Kidney (tissue), 14 donors: Measurements from ENCODE around the gene NCCRP1. TPM values are rescaled to one million over a fixed set of nuclear protein-coding genes. Genes with fewer than 3 reads are reported as not detected.

Experiments
- DNase-seq, 5 donors: peaks; one replicate each; pipeline ENCODE4 v3.0.0-alpha.2; 2013 to 2020
- FAIRE-seq: peaks from 2 replicates; lab custom pipeline; 2012; peaks lifted over from hg19 to GRCh38; lab: Jason Lieb, UNC
- H3K27ac ChIP-seq, 2 donors: one replicate each; pipeline ENCODE4 v1.7.0; 2013; ENCODE audit warnings: low read depth in 2 of 2, low read length in 2 of 2, inconsistent platforms in 1 of 2
- H3K27me3 ChIP-seq: one replicate; pipeline ENCODE4 v1.7.1; 2013; ENCODE audit warnings: low read length, inconsistent platforms; ENCODE audit not compliant: control insufficient read depth, insufficient read depth
- H3K36me3 ChIP-seq, 3 donors: one replicate each; pipeline versions ENCODE4 v1.7.0 to v1.7.1; 2013; ENCODE audit warnings: low read length in 3 of 3, control low read depth in 1 of 3, inconsistent platforms in 1 of 3; ENCODE audit not compliant: insufficient read depth in 3 of 3, control insufficient read depth in 2 of 3
- H3K4me1 ChIP-seq, 3 donors: one replicate each; pipeline versions ENCODE4 v1.7.0 to v1.7.1; 2013; ENCODE audit warnings: low read length in 3 of 3, inconsistent platforms in 1 of 3, low read depth in 1 of 3; ENCODE audit not compliant: control insufficient read depth in 2 of 3, insufficient read depth in 2 of 3
- H3K4me3 ChIP-seq, 3 donors: one replicate each; pipeline versions ENCODE4 v1.7.0 to v1.8.1; 2013; ENCODE audit warnings: low read length in 3 of 3, control low read depth in 1 of 3, inconsistent platforms in 1 of 3
- H3K9ac ChIP-seq, 3 donors: one replicate each; pipeline versions ENCODE4 v1.7.0 to v1.7.1; 2013; ENCODE audit warnings: low read length in 3 of 3, control low read depth in 1 of 3, inconsistent platforms in 1 of 3
- H3K9me3 ChIP-seq, 3 donors: one replicate each; pipeline versions ENCODE4 v1.7.0 to v1.7.1; 2013; ENCODE audit warnings: low read length in 3 of 3, control low read depth in 1 of 3, inconsistent platforms in 1 of 3; ENCODE audit not compliant: control insufficient read depth in 2 of 3, insufficient read depth in 1 of 3
- intact Hi-C: fragments of 100-400 bp; cut with DNase I; formaldehyde crosslinking; loops from one replicate; pipeline ENCODE4 v1.11.1; 2022
- polyA plus RNA-seq: library from polyadenylated mRNA; stranded (reverse); fragments of 350-450 nt; fragmentation: Illumina TruSeq; extraction: RNeasy Lipid Tissue Mini Kit (QIAGEN cat#74804); gene quantifications from one replicate; pipeline ENCODE4 v1.2.3, GENCODE V29; 2014; ENCODE audit warnings: low read depth, low replicate concordance; ENCODE audit not compliant: insufficient read depth
- total RNA-seq: library from RNA; stranded (reverse); fragmentation: NEBNext Ultra II Directional; extraction: Animal tissue kit (Norgen Biotek cat#: 25700); gene quantifications from one replicate; pipeline ENCODE4 v1.2.1, GENCODE V29; 2021
- TF ChIP-seq, protein P1 (sequence below): IDR thresholded peaks from 3 replicates; pipeline ENCODE4 v1.5.1; 2012; ENCODE audit warnings: mild to moderate bottlenecking, moderate library complexity, borderline replicate concordance; ENCODE audit not compliant: insufficient read depth; ENCODE audit errors: extremely low read depth
- donor health status: control.
- donor health status: control.
- donor health status: control.
- donor health status: control.
- donor health status: control.
- donor health status: DM: yes; HTN: yes; CAD: no.
- donor health status: Normal renal cell carcinoma (clear cell type).

The NCCRP1 gene
- total and polyA plus RNA-seq, 2 donors from 2014 or later, result 0.60 to 5.5 TPM

DNA sequence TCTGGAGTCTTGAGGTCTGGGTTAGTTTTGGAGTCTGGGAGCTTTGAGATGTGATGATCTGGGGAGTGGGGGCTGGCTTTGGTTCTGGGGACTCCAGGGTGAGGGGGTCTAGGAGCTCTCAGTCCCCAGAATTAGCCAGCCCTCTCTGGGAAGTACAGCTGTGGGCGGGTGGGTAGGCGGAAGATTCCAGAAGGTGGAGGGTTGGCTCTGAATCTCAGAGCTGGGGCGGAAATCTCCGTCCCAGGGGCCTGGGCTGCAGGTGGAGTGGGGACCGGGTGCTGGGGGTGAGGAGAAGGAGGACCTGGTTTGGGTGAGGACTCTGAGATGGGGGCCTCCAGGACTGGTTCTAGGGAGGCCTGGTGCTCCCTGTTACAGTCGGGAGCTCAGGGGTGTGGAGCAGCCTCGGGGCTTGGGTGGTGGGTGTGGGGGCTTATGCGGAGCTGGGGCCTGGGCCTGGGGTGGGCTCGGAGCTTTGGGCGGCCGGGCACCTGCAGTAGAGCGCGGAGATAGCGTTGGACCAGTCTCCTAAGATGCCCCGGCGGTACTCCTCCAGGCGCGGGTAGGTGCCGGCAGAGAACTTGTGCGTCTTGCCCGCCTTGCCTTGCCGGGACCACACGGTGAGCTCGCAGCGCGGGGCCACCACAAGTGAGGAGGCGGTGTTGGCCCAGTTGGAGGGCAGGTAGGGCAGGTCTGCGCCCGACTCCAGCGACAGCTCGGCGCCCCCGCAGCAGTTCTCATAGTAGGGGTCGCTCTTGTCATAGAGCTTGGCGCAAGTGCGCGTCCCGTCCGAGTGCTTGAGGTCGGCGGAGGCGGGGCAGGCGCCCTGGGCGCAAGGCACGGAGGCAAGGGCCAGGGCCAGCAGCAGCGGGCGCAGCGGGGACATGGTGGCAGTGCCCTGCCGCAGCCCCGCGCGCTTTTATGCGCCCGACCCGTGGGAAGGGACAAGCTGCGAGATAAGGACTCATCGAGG lies 6.9 kb downstream of the NCCRP1 start, which contains the start of gene SYCN:
Gene SYCN, minus strand, starts transcription at position 892 of the 970 bp plus-strand sequence. Its CDS starts 9 bp downstream, at position 883.
- FAIRE-seq (no peak), DNase-seq (no peak)
- peaks cover 2% of the 10 kb centered on the region for H3K27me3 ChIP-seq
- no peaks in the 10 kb centered on the region for H3K36me3 ChIP-seq
- H3K9me3 ChIP-seq, result no peaks in the 10 kb centered on the region
- no peak within 1 kb of the TSS for H3K27ac ChIP-seq
- H3K4me3 ChIP-seq, result no peak within 1 kb of the TSS
- H3K4me1 ChIP-seq, result peaks cover 0 to 2% (median 0%) of the 10 kb centered on the region in 3 donors
- H3K9ac ChIP-seq, result no peak within 1 kb of the TSS
- intact Hi-C loops, result no loop called here
- TF ChIP-seq, protein P1, sequence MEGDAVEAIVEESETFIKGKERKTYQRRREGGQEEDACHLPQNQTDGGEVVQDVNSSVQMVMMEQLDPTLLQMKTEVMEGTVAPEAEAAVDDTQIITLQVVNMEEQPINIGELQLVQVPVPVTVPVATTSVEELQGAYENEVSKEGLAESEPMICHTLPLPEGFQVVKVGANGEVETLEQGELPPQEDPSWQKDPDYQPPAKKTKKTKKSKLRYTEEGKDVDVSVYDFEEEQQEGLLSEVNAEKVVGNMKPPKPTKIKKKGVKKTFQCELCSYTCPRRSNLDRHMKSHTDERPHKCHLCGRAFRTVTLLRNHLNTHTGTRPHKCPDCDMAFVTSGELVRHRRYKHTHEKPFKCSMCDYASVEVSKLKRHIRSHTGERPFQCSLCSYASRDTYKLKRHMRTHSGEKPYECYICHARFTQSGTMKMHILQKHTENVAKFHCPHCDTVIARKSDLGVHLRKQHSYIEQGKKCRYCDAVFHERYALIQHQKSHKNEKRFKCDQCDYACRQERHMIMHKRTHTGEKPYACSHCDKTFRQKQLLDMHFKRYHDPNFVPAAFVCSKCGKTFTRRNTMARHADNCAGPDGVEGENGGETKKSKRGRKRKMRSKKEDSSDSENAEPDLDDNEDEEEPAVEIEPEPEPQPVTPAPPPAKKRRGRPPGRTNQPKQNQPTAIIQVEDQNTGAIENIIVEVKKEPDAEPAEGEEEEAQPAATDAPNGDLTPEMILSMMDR, result no peak

DNA sequence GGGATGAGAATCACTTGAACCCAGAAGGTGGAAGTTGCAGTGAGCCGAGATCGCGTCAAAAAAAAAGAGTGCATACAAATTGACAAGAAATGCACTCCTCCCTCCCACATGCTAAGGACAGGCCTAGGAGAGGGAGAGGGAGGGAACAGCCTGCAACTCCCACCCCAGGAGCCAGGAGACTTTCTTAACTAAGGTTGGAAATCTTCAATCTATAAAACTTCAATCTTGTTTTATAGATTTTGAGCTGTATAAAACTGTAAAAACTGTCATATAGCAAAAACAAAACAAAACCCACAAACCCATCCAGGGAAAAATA lies 8.6 kb downstream of the NCCRP1 start:
- TF ChIP-seq, protein P1, result no peak
- Histone ChIP-seq H3K27ac (no peak overlapping the region), H3K9me3 (no peaks in the 10 kb centered on the region), H3K27me3 (peaks cover 2% of the 10 kb centered on the region), H3K4me3 (no peak overlapping the region), H3K4me1 (no peaks in the 10 kb centered on the region), H3K9ac (no peak overlapping the region), H3K36me3 (no peaks in the 10 kb centered on the region)
- DNase-seq (no peak), FAIRE-seq (no peak)
- intact Hi-C loops, result no loop called here

DNA sequence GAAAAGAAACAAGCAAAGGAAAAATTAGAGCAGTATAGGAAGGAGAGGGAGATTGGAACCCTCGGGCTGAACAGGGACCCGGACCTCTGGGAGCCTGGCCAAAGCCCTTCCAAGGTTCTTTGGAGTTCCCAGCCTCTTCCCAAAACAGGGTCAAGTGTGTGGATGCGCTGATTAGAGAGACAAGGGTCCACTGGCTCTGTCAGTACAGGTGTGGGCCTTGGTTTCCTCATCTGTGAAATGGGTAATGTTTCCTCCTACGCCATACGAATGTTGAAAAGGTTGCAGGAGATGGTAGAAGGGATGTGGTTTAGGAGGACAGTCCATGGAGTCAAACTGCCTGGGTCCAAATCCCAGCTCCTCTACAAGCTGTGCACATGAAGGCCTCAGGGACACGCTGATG lies 9.4 kb downstream of the NCCRP1 start:
- no peak overlapping the region for H3K4me3 ChIP-seq
- H3K9me3 ChIP-seq, result no peaks in the 10 kb centered on the region
- FAIRE-seq (no peak), DNase-seq (no peak)
- no peak overlapping the region for H3K27ac ChIP-seq
- intact Hi-C loops, result no loop called here
- TF ChIP-seq, protein P1, result no peak
- H3K9ac ChIP-seq, result no peak overlapping the region
- no peaks in the 10 kb centered on the region for H3K36me3 ChIP-seq
- H3K27me3 ChIP-seq, result peaks cover 2% of the 10 kb centered on the region
- no peaks in the 10 kb centered on the region for H3K4me1 ChIP-seq
